Adrenal gland (tissue), 12 donors: ENCODE data around the gene RGS12. TPM values are rescaled to one million over a fixed set of nuclear protein-coding genes. Genes with fewer than 3 reads are reported as not detected.
A peak's percentile ranks its signal among the peaks of the same experiment; 100 is the strongest.

ENCODE experiments used
- DNase-seq, 7 donors: peaks; one replicate each; pipeline ENCODE4 v3.0.0-alpha.2; 2019 to 2020
- H3K27ac ChIP-seq, 5 donors: fragments of 200-600 bp; sonication (generic) in 4 of 5; 1 replicate in 3 of 5; 2 replicates in 2 of 5; pipeline versions ENCODE4 v1.5.1 to v1.8.0; 2016 to 2020; ENCODE audit warnings: mild to moderate bottlenecking in 1 of 5
- H3K27me3 ChIP-seq: fragments of 200-600 bp; 2 replicates; pipeline ENCODE4 v1.8.0; 2021
- H3K36me3 ChIP-seq, 2 donors: fragments of 200-600 bp; replicated peaks in 1 of 2; 1 replicate in 1 of 2; 2 replicates in 1 of 2; pipeline versions ENCODE4 v1.5.1 to v1.8.0; 2018 to 2022
- H3K4me1 ChIP-seq, 2 donors: fragments of 200-600 bp; replicated peaks in 1 of 2; 1 replicate in 1 of 2; 2 replicates in 1 of 2; pipeline versions ENCODE4 v1.5.1 to v1.8.0; 2018 to 2021
- H3K4me3 ChIP-seq, 4 donors: fragments of 200-600 bp; sonication (generic) in 3 of 4; one replicate each; pipeline ENCODE4 v1.5.1; 2016 to 2018
- H3K9me3 ChIP-seq, 3 donors: fragments of 200-600 bp; sonication (generic) in 1 of 3; replicated peaks in 1 of 3; 1 replicate in 2 of 3; 2 replicates in 1 of 3; pipeline versions ENCODE4 v1.5.1 to v1.8.0; 2016 to 2021
- CTCF ChIP-seq, 6 experiments: fragments of 450-650 bp in 4 of 6; fragments of 200-600 bp in 2 of 6; sonication (generic) in 1 of 6; IDR thresholded peaks; 1 replicate in 5 of 6; 2 replicates in 1 of 6; pipeline versions ENCODE4 v1.5.1 to v1.8.0; 2016 to 2021; ENCODE audit warnings: antibody characterized with exemption in 6 of 6, mild to moderate bottlenecking in 2 of 6, moderate library complexity in 1 of 6
- POLR2A ChIP-seq, 2 donors: fragments of 450-650 bp; IDR thresholded peaks; one replicate each; pipeline ENCODE4 v1.6.1; 2017; ENCODE audit warnings: antibody characterized with exemption in 2 of 2, mild to moderate bottlenecking in 2 of 2, moderate library complexity in 1 of 2
- WGBS, 4 donors: extraction: QIAGEN DNeasy Blood & Tissue Kit in 2 of 4; methylation state at CpG; one replicate each; pipeline versions ENCODE4 v1.1.5 to v1.1.7; 2013 to 2017; 5-methylcytosine and 5-hydroxymethylcytosine counted together
- intact Hi-C, 2 donors: fragments of 100-400 bp; cut with DNase I; formaldehyde crosslinking; loops; one replicate each; pipeline versions ENCODE4 v1.14.1 to v1.15.0; 2022 to 2023
- polyA plus RNA-seq, 3 donors: library from polyadenylated mRNA; stranded (reverse); fragments of 200-250 nt in 2 of 3; fragments of 350-450 nt in 1 of 3; fragmentation: Illumina TruSeq in 1 of 3; extraction: RNeasy Lipid Tissue Mini Kit (QIAGEN cat#74804) in 1 of 3; gene quantifications; one replicate each; pipeline ENCODE4 v1.2.3, GENCODE V29; 2013 to 2014
- total RNA-seq, 9 donors: library from RNA; depleted of rRNA in 4 of 9; stranded (reverse); fragments of >200 nt in 4 of 9; fragments of 120-200 nt in 1 of 9; fragmentation: NEBNext Ultra II Directional in 1 of 9; extraction: Animal tissue kit (Norgen Biotek cat#: 25700) in 1 of 9; gene quantifications; one replicate each; pipeline versions ENCODE4 v1.1.0 to v1.2.4, GENCODE V29; 2013 to 2023
- donor health status: healthy with polysubstance abuse.
- donor health status: Bipolar disorder and iron deficiency.
- donor health status: DM: yes; HTN: yes; CAD: no.
- donor health status: DM: no; HTN: no; CAD: no.
- donor health status: DM: no; HTN: no; CAD: no.
- donor health status: DM: yes; HTN: yes; CAD: no.

The RGS12 gene
- total and polyA plus RNA-seq, 12 donors, result 8.2 to 73.9 (median 21.9) TPM

GRCh38 chr4:3266076-3266475 is 26.7 kb upstream of the RGS12 start:
- no peak overlapping the region for H3K27ac ChIP-seq
- intact Hi-C loops, result no loop called here
- H3K36me3 ChIP-seq, result no peaks in the 10 kb centered on the region
- peak in 2 of 7 donors; percentile 7 to 35 for DNase-seq
- no peak for TF ChIP-seq CTCF (IDR thresholded peaks at IDR 0.05)
- no peak for TF ChIP-seq POLR2A (IDR thresholded peaks at IDR 0.05)
- WGBS, 4 donors, result 93 to 96% (median 94%) methylated on average over 17 of the region's 17 CpGs
- no peaks in the 10 kb centered on the region for H3K27me3 ChIP-seq
- no peaks in the 10 kb centered on the region for H3K9me3 ChIP-seq
- no peaks in the 10 kb centered on the region for H3K4me1 ChIP-seq
- no peak overlapping the region for H3K4me3 ChIP-seq

DNA sequence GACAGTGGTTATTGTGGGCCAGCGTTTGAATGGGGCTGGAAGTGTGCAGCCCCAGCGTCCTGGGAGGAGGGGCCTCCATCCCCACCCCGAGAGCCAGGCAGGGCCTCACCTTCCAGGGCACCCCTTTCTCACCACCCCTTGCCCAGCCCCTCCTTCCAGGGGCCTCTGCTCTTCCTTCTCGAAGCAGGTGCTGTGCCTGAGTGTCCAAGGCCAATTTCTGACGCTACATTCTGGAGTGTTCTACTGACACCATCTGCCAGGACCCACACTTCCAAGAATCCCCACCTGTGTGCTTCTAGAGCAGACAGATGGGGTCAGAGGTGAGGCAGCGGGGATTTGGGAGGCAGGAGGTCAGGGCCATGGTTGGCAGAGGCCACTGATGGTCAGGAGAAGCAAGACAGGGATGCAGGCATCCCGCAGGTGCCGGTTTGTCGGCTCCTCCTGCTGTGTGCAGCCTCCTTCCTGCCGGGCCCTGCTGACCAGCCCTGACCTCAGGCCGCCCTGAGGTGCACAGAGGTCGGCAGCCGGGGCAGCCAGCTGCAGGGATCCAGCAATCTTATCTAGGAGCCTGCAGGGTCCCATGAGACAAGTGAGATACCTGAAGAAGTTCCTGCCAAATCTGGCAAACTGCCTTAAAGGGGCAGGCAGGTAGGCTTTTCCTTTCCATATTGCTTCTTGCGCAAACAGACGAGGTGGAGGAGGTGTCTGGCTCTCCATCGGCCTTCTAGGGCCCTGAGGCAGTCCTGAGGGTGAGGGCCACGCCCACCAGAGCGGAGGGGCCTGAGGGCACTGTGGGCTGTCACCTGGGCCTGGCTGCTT is 25.0 kb upstream of the RGS12 start:
- WGBS, 4 donors, result 78 to 88% (median 80%) methylated on average over 14 to 18 of the region's 18 CpGs
- Histone ChIP-seq H3K4me3 (no peak overlapping the region), H3K27me3 (no peaks in the 10 kb centered on the region), H3K27ac (no peak overlapping the region), H3K4me1 (no peaks in the 10 kb centered on the region), H3K36me3 (no peaks in the 10 kb centered on the region), H3K9me3 (no peaks in the 10 kb centered on the region)
- no peak for DNase-seq
- intact Hi-C loops, result no loop called here
- TF ChIP-seq CTCF (IDR thresholded peaks at IDR 0.05), result no peak
- TF ChIP-seq POLR2A (IDR thresholded peaks at IDR 0.05), result no peak

- peak in 2 of 7 donors; percentile 22 to 45 for DNase-seq
- 81 to 91% (median 84%) methylated on average over 6 to 17 of the region's 17 CpGs for WGBS, 4 donors
- intact Hi-C loops, result no loop called here
Measured at GRCh38 chr4:3268395-3269104, 24.3 kb upstream of the RGS12 start.

More at GRCh38 chr4:3268395-3269104, 24.3 kb upstream of the RGS12 start:
- no peaks in the 10 kb centered on the region for H3K9me3 ChIP-seq
- TF ChIP-seq POLR2A (IDR thresholded peaks at IDR 0.05), result no peak
- no peak for TF ChIP-seq CTCF (IDR thresholded peaks at IDR 0.05)
- no peaks in the 10 kb centered on the region for H3K27me3 ChIP-seq
- H3K4me3 ChIP-seq, result no peak overlapping the region
- H3K4me1 ChIP-seq, result no peaks in the 10 kb centered on the region
- no peak overlapping the region for H3K27ac ChIP-seq
- H3K36me3 ChIP-seq, result no peaks in the 10 kb centered on the region
